Prostate gland (tissue), 2 donors: Measurements from ENCODE around the gene ASF1A. TPM values are rescaled to one million over a fixed set of nuclear protein-coding genes. Genes with fewer than 3 reads are reported as not detected.

Experiments
- DNase-seq: peaks from one replicate; pipeline ENCODE4 v3.0.0-alpha.2; 2019; ENCODE audit warnings: low spot score
- H3K27ac ChIP-seq, 2 donors: fragments of 200-600 bp; sonication (generic); 2 replicates each; pipeline ENCODE4 v1.5.1; 2017 to 2019
- H3K27me3 ChIP-seq: fragments of 200-600 bp; sonication (generic); replicated peaks from 2 replicates; pipeline ENCODE4 v1.5.1; 2019; ENCODE audit not compliant: insufficient read depth
- H3K36me3 ChIP-seq, 2 donors: fragments of 200-600 bp; sonication (generic); 1 replicate in 1 of 2; 2 replicates in 1 of 2; pipeline versions ENCODE4 v1.5.1 to v1.8.1; 2017 to 2019
- H3K4me1 ChIP-seq: fragments of 200-600 bp; sonication (generic); replicated peaks from 2 replicates; pipeline ENCODE4 v1.5.1; 2019
- H3K4me3 ChIP-seq, 2 donors: fragments of 200-600 bp; sonication (generic); 2 replicates each; pipeline ENCODE4 v1.5.1; 2017 to 2019
- H3K9me3 ChIP-seq: fragments of 200-600 bp; sonication (generic); 2 replicates; pipeline ENCODE4 v1.5.1; 2017
- CTCF ChIP-seq, 4 experiments: fragments of 200-600 bp in 2 of 4; fragments of 450-650 bp in 2 of 4; sonication (generic) in 2 of 4; IDR thresholded peaks; 1 replicate in 3 of 4; 2 replicates in 1 of 4; pipeline ENCODE4 v1.5.1; 2016 to 2019; ENCODE audit warnings: antibody characterized with exemption in 4 of 4, mild to moderate bottlenecking in 2 of 4, moderate library complexity in 2 of 4
- POLR2A ChIP-seq: fragments of 450-650 bp; IDR thresholded peaks from one replicate; pipeline ENCODE4 v1.6.1; 2016; ENCODE audit warnings: antibody characterized with exemption, mild to moderate bottlenecking
- POLR2AphosphoS5 ChIP-seq: sonication (generic); formaldehyde crosslinking; IDR thresholded peaks from one replicate; pipeline ENCODE4 v1.6.1; 2017; ENCODE audit warnings: antibody characterized with exemption
- WGBS: methylation state at CpG from one replicate; pipeline ENCODE4 v1.1.5; 2018; 5-methylcytosine and 5-hydroxymethylcytosine counted together
- intact Hi-C: fragments of 100-400 bp; cut with DNase I; formaldehyde crosslinking; loops from one replicate; pipeline ENCODE4 v1.14.2; 2022
- total RNA-seq, 2 donors: library from RNA; depleted of rRNA; stranded (reverse); fragments of >200 nt; gene quantifications; one replicate each; pipeline ENCODE4 v1.1.0, GENCODE V29; 2016

Gene ASF1A
- total RNA-seq, 2 donors from 2014 or later: 12.5 to 15.6 TPM

- Histone ChIP-seq H3K27me3 (no peaks in the 10 kb centered on the region), H3K9me3 (no peaks in the 10 kb centered on the region), H3K36me3 (no peaks in the 10 kb centered on the region), H3K4me3 (peak within 1 kb of the TSS; percentile 73 to 78), H3K27ac (peak within 1 kb of the TSS; percentile 87 to 92), H3K4me1 (no peaks in the 10 kb centered on the region)
- 0% methylated on average over 78 of the region's 95 CpGs for WGBS
- peak; percentile 69 for DNase-seq
- intact Hi-C loops: no loop called here
- TF ChIP-seq POLR2AphosphoS5 (peak; percentile 53), POLR2A (peak; percentile 64), CTCF (IDR thresholded peaks at IDR 0.05) (peak in 1 of 4 experiments; percentile 19)
Measured at GRCh38 chr6:118934461-118935330, 40.7 kb downstream of the ASF1A start, which contains the start of gene MCM9. TSS of gene MCM9 (minus strand) at chr6:118935159. CDS start at chr6:118931723, 3,436 bp downstream.

GRCh38 chr6:118935331-118935668 is 41.3 kb downstream of the ASF1A start:
- Histone ChIP-seq H3K27me3 (no peaks in the 10 kb centered on the region), H3K36me3 (no peaks in the 10 kb centered on the region), H3K9me3 (no peaks in the 10 kb centered on the region), H3K4me3 (peak overlapping the region; percentile 73 to 78), H3K4me1 (no peaks in the 10 kb centered on the region), H3K27ac (peak overlapping the region; percentile 87 to 92)
- intact Hi-C loops: no loop called here
- WGBS: 21% methylated on average over 1 of the region's 1 CpG
- TF ChIP-seq POLR2A (no peak), CTCF (IDR thresholded peaks at IDR 0.05) (no peak), POLR2AphosphoS5 (no peak)
- no peak for DNase-seq

- TF ChIP-seq CTCF (IDR thresholded peaks at IDR 0.05): no peak
- no peak for TF ChIP-seq POLR2AphosphoS5
- Histone ChIP-seq H3K4me1 (no peaks in the 10 kb centered on the region), H3K4me3 (no peak overlapping the region), H3K27me3 (no peaks in the 10 kb centered on the region), H3K27ac (no peak overlapping the region), H3K36me3 (no peaks in the 10 kb centered on the region), H3K9me3 (no peaks in the 10 kb centered on the region)
- intact Hi-C loops: no loop called here
- no peak for DNase-seq
- 68% methylated on average over 3 of the region's 3 CpGs for WGBS
Measured at GRCh38 chr6:118935978-118936703, 42.2 kb downstream of the ASF1A start.

GRCh38 chr6:118939683-118940082 is 45.7 kb downstream of the ASF1A start:
- H3K9me3 ChIP-seq: no peaks in the 10 kb centered on the region
- H3K4me3 ChIP-seq: no peak overlapping the region
- TF ChIP-seq CTCF (IDR thresholded peaks at IDR 0.05) (no peak), POLR2A (no peak), POLR2AphosphoS5 (no peak)
- intact Hi-C loops: no loop called here
- DNase-seq: no peak
- no peak overlapping the region for H3K27ac ChIP-seq
- no peaks in the 10 kb centered on the region for H3K27me3 ChIP-seq
- 82% methylated on average over 1 of the region's 1 CpG for WGBS
- no peaks in the 10 kb centered on the region for H3K36me3 ChIP-seq
- H3K4me1 ChIP-seq: no peaks in the 10 kb centered on the region
